ENCODE results near the gene TRAF7.

The TRAF7 gene

DNA sequence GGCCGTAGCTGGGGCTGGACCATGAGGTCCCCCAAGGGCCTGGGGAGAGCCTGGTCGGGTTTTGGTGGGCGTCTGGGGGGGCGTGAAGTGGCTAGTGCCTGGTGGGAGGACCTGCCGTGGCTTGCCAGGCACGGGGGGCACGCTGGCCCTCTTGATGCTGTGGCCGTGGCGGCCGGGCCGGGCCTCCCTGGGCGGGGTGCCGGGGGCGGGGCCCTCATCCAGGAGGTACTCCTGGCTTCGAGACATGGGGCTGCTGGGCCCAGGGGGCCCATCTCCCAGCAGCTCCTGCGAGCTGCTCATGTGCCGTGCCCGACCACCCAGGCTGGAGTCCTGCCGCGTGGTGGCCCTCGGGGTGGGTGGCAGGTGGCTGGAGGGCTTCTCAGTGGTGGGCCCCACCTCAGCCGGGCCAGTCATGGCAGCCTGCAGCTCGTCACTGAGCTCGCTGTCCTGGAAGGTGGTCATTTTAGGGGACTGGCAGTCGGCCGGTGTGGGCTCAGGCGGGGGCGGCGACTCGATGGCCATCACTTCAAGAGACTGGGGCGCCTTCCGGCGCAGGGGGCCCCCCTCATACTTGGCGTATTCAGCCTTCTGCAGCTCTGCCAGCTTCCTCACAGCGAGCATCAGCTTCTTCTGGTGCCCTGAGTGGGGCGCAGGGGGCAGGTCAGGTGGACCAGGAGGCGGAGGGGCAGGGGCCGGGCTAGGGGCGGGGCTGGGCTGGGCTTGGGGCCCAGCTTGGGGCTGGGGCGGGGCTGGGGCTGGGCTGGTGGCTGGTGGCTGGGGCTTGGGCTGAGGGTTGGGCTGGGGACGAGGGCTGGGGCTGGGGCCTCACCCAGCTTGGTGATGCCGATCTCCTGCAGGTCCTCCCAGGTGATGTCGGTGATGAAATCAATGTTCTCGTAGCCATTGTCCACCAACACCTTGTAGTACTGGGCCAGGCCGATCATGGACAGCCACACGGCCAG, 25.7 kb downstream of the TRAF7 start:
- Histone ChIP-seq H3K27ac (ENCODE audit: low read depth in 2 of 2, low read length in 2 of 2) (no peak overlapping the region), H3K36me3 (ENCODE audit: control insufficient read depth in 2 of 2, insufficient read depth in 2 of 2, low read length in 2 of 2) (peaks cover 3 to 5% of the 10 kb centered on the region in 2 donors), H3K4me1 (ENCODE audit: control insufficient read depth in 2 of 2, insufficient read depth in 2 of 2, low read length in 2 of 2) (no peaks in the 10 kb centered on the region), H3K27me3 (ENCODE audit: control insufficient read depth in 2 of 2, insufficient read depth in 2 of 2, low read length in 2 of 2) (peaks cover 0 to 8% of the 10 kb centered on the region in 2 donors), H3K9ac (ENCODE audit: low read depth in 1 of 2, low read length in 2 of 2) (no peak overlapping the region), H3K9me3 (ENCODE audit: control insufficient read depth in 2 of 2, low read length in 2 of 2) (no peaks in the 10 kb centered on the region), H3K4me3 (ENCODE audit: low read length in 2 of 2) (no peak overlapping the region)

DNA sequence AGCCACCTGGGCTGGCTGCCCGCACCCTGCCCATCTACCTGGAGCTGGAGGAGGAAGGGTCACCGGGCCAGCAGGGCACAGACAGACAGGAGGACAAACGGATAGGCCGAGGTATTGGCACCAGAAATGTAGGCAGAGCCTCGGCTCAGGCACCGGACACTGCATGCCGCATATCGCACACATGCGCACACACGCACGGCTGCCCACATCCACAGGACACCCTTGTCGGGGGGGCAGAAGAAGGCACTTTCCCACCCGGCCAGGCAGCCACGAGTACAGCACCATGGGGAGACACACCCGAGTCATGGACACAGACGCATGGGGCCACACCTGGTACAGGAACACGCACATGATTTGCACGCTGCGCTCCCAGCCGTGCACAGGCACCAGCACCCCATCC, 26.4 kb downstream of the TRAF7 start:
- no peak overlapping the region for H3K27ac ChIP-seq (ENCODE audit: low read depth in 2 of 2, low read length in 2 of 2)
- no peaks in the 10 kb centered on the region for H3K4me1 ChIP-seq (ENCODE audit: control insufficient read depth in 2 of 2, insufficient read depth in 2 of 2, low read length in 2 of 2)
- no peak overlapping the region for H3K9ac ChIP-seq (ENCODE audit: low read depth in 1 of 2, low read length in 2 of 2)
- H3K4me3 ChIP-seq (ENCODE audit: low read length in 2 of 2), result no peak overlapping the region
- H3K9me3 ChIP-seq (ENCODE audit: control insufficient read depth in 2 of 2, low read length in 2 of 2), result no peaks in the 10 kb centered on the region
- peaks cover 0 to 8% of the 10 kb centered on the region in 2 donors for H3K27me3 ChIP-seq (ENCODE audit: control insufficient read depth in 2 of 2, insufficient read depth in 2 of 2, low read length in 2 of 2)
- peaks cover 0 to 1% of the 10 kb centered on the region in 2 donors for H3K36me3 ChIP-seq (ENCODE audit: control insufficient read depth in 2 of 2, insufficient read depth in 2 of 2, low read length in 2 of 2)

DNA sequence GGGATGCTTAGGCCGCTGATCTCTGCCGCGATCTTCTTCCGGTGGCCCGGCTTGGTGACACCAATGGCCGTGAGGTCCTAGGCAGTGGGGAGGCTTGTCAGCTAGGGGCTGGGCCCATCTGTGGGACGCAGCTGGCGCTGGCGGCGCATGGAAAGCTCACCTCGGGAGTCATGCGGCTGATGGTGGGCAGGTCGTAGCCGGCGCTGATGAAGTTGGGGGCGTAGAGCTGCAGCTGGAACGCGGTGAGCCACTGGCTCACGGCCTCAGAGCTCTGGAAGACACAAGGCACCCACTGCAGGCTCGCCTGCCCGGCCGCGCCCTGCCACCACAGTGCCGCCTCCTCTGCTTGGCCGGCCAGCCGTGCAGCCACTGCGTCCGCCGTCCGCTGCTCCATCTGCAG, 28.1 kb downstream of the TRAF7 start:
- no peak overlapping the region for H3K9ac ChIP-seq (ENCODE audit: low read depth in 1 of 2, low read length in 2 of 2)
- no peak overlapping the region for H3K4me3 ChIP-seq (ENCODE audit: low read length in 2 of 2)
- no peaks in the 10 kb centered on the region for H3K9me3 ChIP-seq (ENCODE audit: control insufficient read depth in 2 of 2, low read length in 2 of 2)
- H3K27ac ChIP-seq (ENCODE audit: low read depth in 2 of 2, low read length in 2 of 2), result no peak overlapping the region
- no peaks in the 10 kb centered on the region for H3K4me1 ChIP-seq (ENCODE audit: control insufficient read depth in 2 of 2, insufficient read depth in 2 of 2, low read length in 2 of 2)
- H3K36me3 ChIP-seq (ENCODE audit: control insufficient read depth in 2 of 2, insufficient read depth in 2 of 2, low read length in 2 of 2), result no peaks in the 10 kb centered on the region
- H3K27me3 ChIP-seq (ENCODE audit: control insufficient read depth in 2 of 2, insufficient read depth in 2 of 2, low read length in 2 of 2), result peaks cover 2 to 8% of the 10 kb centered on the region in 2 donors

DNA sequence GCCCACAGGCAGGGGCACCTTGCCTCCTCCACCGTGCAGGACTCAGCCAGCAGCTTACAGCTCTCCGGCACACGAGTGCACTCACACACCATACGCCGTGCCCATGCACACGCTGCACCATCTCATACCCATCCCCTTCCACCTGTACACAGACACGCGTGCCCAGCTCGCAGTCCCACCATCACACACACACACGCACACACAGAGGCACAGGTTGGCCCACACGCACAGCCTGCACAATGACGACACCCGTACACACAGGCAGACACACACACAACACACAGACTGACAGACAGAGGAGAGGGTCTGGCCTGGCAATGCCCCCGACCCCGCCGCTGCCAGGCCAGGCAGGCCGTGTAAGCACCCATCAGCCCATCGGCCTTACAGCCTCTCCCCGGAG, 28.8 kb downstream of the TRAF7 start:
- no peak overlapping the region for H3K27ac ChIP-seq (ENCODE audit: low read depth in 2 of 2, low read length in 2 of 2)
- H3K9me3 ChIP-seq (ENCODE audit: control insufficient read depth in 2 of 2, low read length in 2 of 2), result no peaks in the 10 kb centered on the region
- peaks cover 2 to 8% of the 10 kb centered on the region in 2 donors for H3K27me3 ChIP-seq (ENCODE audit: control insufficient read depth in 2 of 2, insufficient read depth in 2 of 2, low read length in 2 of 2)
- H3K4me1 ChIP-seq (ENCODE audit: control insufficient read depth in 2 of 2, insufficient read depth in 2 of 2, low read length in 2 of 2), result no peaks in the 10 kb centered on the region
- H3K9ac ChIP-seq (ENCODE audit: low read depth in 1 of 2, low read length in 2 of 2), result no peak overlapping the region
- H3K4me3 ChIP-seq (ENCODE audit: low read length in 2 of 2), result no peak overlapping the region
- H3K36me3 ChIP-seq (ENCODE audit: control insufficient read depth in 2 of 2, insufficient read depth in 2 of 2, low read length in 2 of 2), result no peaks in the 10 kb centered on the region

DNA sequence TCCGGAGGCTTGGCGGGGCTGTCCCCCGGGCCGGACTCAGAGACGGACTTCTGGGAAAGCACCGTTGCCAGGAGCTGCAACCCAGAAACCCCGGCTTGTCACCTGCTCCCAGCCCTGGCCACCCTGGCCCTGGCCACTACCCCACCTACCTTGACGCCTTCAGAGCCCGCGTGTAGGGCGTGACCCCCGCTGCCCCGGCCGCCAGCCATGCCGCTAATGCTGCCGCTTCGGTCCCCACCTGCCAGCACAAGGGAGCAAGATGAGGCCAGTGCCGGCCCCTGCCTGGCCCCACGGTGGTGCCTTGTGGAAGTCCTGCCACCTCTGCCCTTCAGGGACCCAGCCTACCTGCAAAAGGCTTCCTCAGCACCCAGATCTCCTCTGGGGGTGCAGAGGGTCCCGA, 29.4 kb downstream of the TRAF7 start:
- H3K9ac ChIP-seq (ENCODE audit: low read depth in 1 of 2, low read length in 2 of 2), result no peak overlapping the region

DNA sequence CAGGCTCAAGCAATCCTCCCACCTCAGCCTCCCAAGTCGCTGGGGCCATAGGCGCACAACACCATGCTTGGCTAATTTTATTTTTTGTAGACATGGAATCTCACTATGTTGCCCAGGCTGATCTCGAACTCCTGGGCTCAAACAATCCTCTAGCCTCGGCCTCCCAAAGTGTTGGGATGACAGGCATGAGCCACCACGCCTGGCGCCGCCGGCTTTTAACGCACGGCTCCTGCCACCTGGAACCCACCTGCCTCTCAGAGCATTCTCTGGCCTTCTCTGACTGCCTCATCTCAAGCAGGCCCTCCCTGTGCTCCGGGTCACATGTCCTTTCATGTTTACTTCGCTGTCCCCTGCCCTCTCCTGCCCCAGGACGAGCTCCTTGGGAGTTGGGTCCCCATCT, 30.5 kb downstream of the TRAF7 start:
- Histone ChIP-seq H3K9ac (ENCODE audit: low read depth in 1 of 2, low read length in 2 of 2) (no peak overlapping the region), H3K4me3 (ENCODE audit: low read length in 2 of 2) (no peak overlapping the region), H3K9me3 (ENCODE audit: control insufficient read depth in 2 of 2, low read length in 2 of 2) (no peaks in the 10 kb centered on the region), H3K27me3 (ENCODE audit: control insufficient read depth in 2 of 2, insufficient read depth in 2 of 2, low read length in 2 of 2) (peaks cover 2 to 8% of the 10 kb centered on the region in 2 donors), H3K27ac (ENCODE audit: low read depth in 2 of 2, low read length in 2 of 2) (no peak overlapping the region), H3K4me1 (ENCODE audit: control insufficient read depth in 2 of 2, insufficient read depth in 2 of 2, low read length in 2 of 2) (no peaks in the 10 kb centered on the region), H3K36me3 (ENCODE audit: control insufficient read depth in 2 of 2, insufficient read depth in 2 of 2, low read length in 2 of 2) (no peaks in the 10 kb centered on the region)

More for the DNA sequence above, 29.4 kb downstream of the TRAF7 start:
- Histone ChIP-seq H3K4me3 (ENCODE audit: low read length in 2 of 2) (no peak overlapping the region), H3K36me3 (ENCODE audit: control insufficient read depth in 2 of 2, insufficient read depth in 2 of 2, low read length in 2 of 2) (no peaks in the 10 kb centered on the region), H3K4me1 (ENCODE audit: control insufficient read depth in 2 of 2, insufficient read depth in 2 of 2, low read length in 2 of 2) (no peaks in the 10 kb centered on the region), H3K27ac (ENCODE audit: low read depth in 2 of 2, low read length in 2 of 2) (no peak overlapping the region), H3K9me3 (ENCODE audit: control insufficient read depth in 2 of 2, low read length in 2 of 2) (no peaks in the 10 kb centered on the region), H3K27me3 (ENCODE audit: control insufficient read depth in 2 of 2, insufficient read depth in 2 of 2, low read length in 2 of 2) (peaks cover 2 to 8% of the 10 kb centered on the region in 2 donors)

DNA sequence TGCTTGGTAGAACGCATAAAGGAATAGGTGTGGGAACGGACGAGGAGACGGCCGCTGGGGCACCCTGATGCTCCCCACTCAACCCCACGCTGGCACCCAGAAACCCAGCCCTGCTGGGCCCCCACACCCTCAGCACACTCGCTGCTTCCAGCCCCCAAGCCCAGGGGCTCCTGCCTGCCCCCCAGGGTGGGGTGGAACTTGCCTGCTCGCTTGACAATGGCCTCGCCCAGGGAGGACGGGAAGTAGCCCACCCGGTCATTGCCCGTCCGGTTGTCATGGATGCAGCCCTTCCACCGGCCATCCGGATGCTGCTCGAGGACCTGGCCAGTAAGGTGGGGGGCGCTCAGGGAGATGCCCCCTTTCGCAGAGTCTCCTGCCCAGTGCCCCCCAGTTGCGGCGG, 30.9 kb downstream of the TRAF7 start:
- Histone ChIP-seq H3K9ac (ENCODE audit: low read depth in 1 of 2, low read length in 2 of 2) (no peak overlapping the region), H3K27me3 (ENCODE audit: control insufficient read depth in 2 of 2, insufficient read depth in 2 of 2, low read length in 2 of 2) (peaks cover 2 to 8% of the 10 kb centered on the region in 2 donors), H3K4me1 (ENCODE audit: control insufficient read depth in 2 of 2, insufficient read depth in 2 of 2, low read length in 2 of 2) (no peaks in the 10 kb centered on the region), H3K4me3 (ENCODE audit: low read length in 2 of 2) (no peak overlapping the region), H3K36me3 (ENCODE audit: control insufficient read depth in 2 of 2, insufficient read depth in 2 of 2, low read length in 2 of 2) (no peaks in the 10 kb centered on the region), H3K27ac (ENCODE audit: low read depth in 2 of 2, low read length in 2 of 2) (no peak overlapping the region), H3K9me3 (ENCODE audit: control insufficient read depth in 2 of 2, low read length in 2 of 2) (no peaks in the 10 kb centered on the region)

DNA sequence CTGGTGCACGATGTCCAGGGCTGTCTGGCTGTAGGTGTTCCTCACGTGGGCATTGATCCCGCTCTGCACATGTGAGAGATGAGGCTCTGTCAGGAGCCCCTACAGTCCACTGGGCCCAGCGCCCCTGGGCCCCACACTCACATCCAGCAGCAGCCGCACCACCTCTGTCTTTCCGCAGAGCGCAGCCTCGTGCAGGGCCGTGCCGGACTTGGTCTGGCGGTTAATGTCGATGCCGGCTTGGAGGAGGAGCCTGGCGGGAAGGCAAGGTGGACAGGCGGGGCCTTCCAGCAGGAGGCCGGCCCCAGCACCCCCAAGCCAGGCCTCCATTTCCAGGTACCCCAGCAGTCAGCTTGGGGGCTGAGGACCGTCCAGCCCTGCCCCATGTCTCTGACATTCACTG, 31.6 kb downstream of the TRAF7 start:
- Histone ChIP-seq H3K27me3 (ENCODE audit: control insufficient read depth in 2 of 2, insufficient read depth in 2 of 2, low read length in 2 of 2) (peaks cover 2 to 8% of the 10 kb centered on the region in 2 donors), H3K36me3 (ENCODE audit: control insufficient read depth in 2 of 2, insufficient read depth in 2 of 2, low read length in 2 of 2) (no peaks in the 10 kb centered on the region), H3K4me3 (ENCODE audit: low read length in 2 of 2) (no peak overlapping the region), H3K4me1 (ENCODE audit: control insufficient read depth in 2 of 2, insufficient read depth in 2 of 2, low read length in 2 of 2) (no peaks in the 10 kb centered on the region), H3K9ac (ENCODE audit: low read depth in 1 of 2, low read length in 2 of 2) (no peak overlapping the region), H3K9me3 (ENCODE audit: control insufficient read depth in 2 of 2, low read length in 2 of 2) (no peaks in the 10 kb centered on the region), H3K27ac (ENCODE audit: low read depth in 2 of 2, low read length in 2 of 2) (no peak overlapping the region)

DNA sequence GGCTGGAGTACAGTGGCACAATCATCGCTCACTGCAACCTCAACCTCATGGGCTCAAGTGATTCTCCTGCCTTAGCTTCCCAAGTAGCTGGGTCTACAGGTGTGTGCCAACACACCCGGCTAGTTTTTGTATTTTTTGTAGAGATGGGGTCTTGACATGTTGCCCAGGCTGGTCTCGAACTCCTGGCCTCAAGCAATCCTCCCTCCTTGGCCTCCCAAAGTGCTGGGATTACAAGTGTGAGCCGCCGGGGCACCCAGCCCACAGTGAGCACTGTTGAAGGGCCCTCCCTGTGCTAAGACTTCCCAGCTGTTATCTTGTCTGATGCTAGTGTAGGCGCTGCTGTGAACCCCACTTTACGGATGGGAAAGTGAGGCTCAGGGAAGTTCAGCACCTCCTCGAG, 32.8 kb downstream of the TRAF7 start:
- H3K9ac ChIP-seq (ENCODE audit: low read depth in 1 of 2, low read length in 2 of 2), result no peak overlapping the region
- no peak overlapping the region for H3K4me3 ChIP-seq (ENCODE audit: low read length in 2 of 2)
- peaks cover 2 to 8% of the 10 kb centered on the region in 2 donors for H3K27me3 ChIP-seq (ENCODE audit: control insufficient read depth in 2 of 2, insufficient read depth in 2 of 2, low read length in 2 of 2)
- no peaks in the 10 kb centered on the region for H3K4me1 ChIP-seq (ENCODE audit: control insufficient read depth in 2 of 2, insufficient read depth in 2 of 2, low read length in 2 of 2)
- no peaks in the 10 kb centered on the region for H3K36me3 ChIP-seq (ENCODE audit: control insufficient read depth in 2 of 2, insufficient read depth in 2 of 2, low read length in 2 of 2)
- no peak overlapping the region for H3K27ac ChIP-seq (ENCODE audit: low read depth in 2 of 2, low read length in 2 of 2)
- H3K9me3 ChIP-seq (ENCODE audit: control insufficient read depth in 2 of 2, low read length in 2 of 2), result no peaks in the 10 kb centered on the region

DNA sequence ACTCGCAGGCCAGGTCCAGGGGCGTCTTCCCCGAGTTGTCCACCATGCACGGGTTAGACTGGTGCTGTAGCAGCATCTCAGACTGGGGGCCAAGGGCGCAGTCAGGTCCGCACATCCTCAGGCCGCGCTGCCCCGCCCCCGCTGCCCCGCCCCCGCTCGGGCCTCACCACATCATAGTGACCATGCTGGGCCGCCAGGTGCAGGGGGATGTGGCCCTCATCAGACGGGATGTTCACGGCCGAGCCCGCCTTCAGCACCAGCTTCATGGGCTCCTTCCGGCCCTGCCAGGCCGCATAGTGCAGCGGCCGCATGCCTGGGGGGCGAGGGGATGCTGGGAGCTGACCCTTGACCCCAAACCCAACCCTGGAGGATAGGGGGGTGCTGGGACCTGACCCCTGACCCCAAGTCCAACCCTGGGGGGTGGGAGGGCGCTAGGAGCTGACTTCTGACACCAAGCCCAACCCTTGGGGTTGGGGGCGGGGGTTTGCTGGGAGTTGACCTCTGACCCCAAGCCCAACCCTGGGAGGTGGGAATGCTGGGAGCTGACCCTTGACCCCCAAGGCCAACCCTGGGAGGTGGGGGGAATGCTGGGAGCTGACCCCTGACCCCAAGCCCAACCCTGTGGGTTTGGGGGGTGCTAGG, 33.8 kb downstream of the TRAF7 start:
- no peaks in the 10 kb centered on the region for H3K9me3 ChIP-seq (ENCODE audit: control insufficient read depth in 2 of 2, low read length in 2 of 2)
- peaks cover 6 to 10% of the 10 kb centered on the region in 2 donors for H3K27me3 ChIP-seq (ENCODE audit: control insufficient read depth in 2 of 2, insufficient read depth in 2 of 2, low read length in 2 of 2)
- no peaks in the 10 kb centered on the region for H3K36me3 ChIP-seq (ENCODE audit: control insufficient read depth in 2 of 2, insufficient read depth in 2 of 2, low read length in 2 of 2)
- no peak overlapping the region for H3K27ac ChIP-seq (ENCODE audit: low read depth in 2 of 2, low read length in 2 of 2)
- no peak overlapping the region for H3K9ac ChIP-seq (ENCODE audit: low read depth in 1 of 2, low read length in 2 of 2)
- H3K4me1 ChIP-seq (ENCODE audit: control insufficient read depth in 2 of 2, insufficient read depth in 2 of 2, low read length in 2 of 2), result no peaks in the 10 kb centered on the region
- H3K4me3 ChIP-seq (ENCODE audit: low read length in 2 of 2), result no peak overlapping the region

Measured in mucosa of rectum (tissue), 2 donors.